Dedifferentiated amniotic fluid mesenchymal stem cell (primary cell): ENCODE data around the gene IRAK4.

Experiments
- DNase-seq: peaks from one replicate; pipeline ENCODE4 v3.0.0-alpha.2; 2016; ENCODE audit errors: extremely low spot score

IRAK4 gene

DNA sequence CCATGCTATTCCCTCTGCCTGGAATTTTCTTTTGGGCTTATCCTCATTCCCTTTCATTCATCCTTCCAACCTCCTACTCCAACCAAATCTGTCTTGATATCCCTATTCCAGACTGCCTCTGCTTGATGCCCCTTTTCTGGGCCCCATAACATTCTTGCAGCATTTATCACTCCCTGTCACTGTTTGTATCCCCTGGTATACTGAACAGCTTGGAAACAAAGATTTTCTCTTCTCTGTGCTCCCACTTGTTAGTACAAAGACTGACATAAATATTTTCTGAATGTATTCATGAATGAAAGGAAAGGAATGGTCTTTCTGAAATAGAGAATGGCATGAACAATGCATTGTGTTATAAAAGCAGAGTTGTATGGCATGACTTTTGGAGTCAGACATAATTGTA, 7.5 kb downstream of the IRAK4 start:
- DNase-seq: peak; percentile 48

DNA sequence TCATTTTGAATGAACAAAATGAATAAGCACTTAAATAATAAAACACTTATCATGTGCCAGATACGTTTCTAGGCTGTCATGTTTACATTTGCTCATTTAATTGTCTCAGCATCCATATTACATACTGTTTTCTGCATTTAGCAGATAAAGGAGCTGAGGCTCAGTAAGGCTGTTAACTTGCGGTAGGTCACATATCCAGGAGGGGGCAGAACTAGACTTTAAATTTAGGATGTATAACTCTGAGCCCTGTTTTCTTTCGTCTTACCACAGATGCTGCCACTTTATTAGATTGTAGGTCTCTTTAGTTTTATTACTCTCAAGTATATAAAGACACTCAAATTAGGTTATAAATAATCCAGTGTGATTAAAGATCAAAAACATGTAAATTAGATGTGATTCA, 17.7 kb downstream of the IRAK4 start:
- no peak for DNase-seq

DNA sequence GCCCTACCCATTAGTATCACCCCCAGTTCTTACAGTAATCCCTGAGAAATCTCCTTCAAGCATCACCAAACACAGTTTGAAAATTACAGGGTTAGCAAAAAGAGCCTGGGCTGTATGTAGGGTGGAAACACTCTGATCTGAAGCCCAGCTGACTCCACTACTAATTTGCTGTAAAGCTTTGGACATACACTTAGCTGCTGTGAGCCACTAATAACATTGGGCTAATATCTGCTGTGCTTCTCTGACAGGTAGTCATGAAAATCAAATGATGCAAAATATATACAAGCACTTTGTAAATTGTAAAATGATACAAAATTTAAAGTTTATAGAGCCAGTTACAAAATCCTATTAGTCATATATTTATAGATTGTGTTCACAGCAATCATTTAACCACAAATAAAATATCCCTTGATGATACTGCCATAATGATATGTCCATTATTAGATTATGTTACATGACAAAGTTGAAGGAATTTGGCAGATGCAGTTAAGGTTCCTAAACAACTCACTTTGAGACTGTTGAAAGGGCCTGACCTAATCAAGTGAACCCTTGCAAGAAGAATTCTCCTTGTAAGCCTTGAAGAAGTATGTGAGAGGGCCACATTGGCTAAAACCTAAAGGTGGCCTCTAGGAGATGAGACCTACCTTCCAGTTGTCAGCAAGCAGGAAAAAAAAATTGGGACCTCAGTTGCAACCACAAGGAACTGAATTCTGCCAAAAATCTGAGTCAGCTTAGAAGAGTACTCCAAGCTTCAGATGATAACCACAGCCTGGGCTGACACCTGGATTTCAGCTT, 28.3 kb downstream of the IRAK4 start:
- DNase-seq: no peak

DNA sequence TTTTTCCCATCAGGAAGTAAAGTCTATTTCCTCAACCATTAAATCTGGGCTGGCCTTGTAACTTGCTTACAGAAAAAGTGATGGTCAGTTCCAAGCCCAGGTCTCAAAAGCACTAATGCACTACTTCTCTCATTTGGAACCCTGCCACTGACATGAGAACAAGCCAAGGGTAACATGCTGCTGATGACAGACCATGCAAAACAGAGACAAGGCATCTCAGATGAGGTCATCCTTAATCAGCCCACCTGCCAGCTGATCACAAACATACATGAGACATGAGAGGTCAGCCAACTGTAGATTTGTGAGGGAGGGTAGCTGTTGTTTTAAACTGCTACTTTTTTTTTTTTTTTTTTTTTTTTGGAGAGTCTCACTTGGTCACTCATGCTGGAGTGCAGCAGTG, 31.2 kb downstream of the IRAK4 start:
- peak; percentile 52 for DNase-seq

DNA sequence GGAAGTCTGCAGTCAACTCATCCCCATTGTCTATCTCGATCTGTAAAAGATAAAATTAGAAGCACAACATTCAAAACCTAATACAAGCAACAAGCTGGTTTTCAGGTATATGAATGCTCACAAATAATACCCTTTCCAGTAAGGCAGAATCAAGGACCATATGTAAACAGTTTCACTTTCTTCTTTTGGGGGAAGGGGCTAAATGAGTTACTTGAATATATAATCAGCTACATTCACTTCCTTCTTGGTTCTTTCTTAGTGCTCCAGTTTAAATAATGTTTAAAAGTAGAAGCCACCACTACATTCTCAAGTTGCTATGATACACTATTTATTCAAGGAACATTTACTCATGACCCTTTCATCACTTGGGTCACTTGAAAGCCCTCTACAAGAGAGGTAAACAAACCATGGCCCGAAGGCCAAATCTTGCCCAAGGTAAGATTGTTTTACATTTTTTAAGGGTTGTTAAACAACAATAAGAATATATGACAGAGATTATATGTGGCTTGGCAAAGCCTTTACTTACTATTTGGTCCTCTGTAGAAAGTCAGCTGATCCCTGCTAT, 37.0 kb downstream of the IRAK4 start:
- no peak for DNase-seq

DNA sequence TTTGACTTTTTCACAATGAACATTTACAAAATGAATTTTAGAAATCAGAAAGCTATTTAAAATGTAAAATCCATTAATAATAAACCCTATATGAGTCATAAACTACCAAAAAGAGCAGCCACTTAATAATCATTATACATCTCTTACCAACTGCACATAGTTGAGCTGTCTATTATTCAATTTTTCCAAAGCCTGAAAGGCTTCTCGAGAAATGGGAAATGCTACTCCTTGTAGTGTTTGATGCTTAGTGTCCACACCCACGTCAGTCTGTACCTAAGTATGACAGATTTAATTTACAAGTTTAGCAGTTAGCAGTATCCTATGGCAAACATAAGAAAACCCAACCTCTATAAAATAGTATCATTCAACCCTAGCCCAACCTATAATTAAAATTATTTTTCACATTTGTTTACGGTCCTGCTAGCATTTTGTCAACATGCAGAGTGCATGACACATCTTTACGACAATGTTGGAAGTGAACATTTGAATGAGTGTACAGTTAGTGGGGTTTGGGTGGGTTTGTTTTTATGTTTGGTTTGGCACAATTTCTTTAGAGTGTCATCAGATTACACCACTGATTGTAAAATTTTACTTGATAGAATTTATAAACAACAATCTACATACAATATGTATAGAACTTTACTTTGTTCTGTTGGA, 38.9 kb downstream of the IRAK4 start:
- no peak for DNase-seq

DNA sequence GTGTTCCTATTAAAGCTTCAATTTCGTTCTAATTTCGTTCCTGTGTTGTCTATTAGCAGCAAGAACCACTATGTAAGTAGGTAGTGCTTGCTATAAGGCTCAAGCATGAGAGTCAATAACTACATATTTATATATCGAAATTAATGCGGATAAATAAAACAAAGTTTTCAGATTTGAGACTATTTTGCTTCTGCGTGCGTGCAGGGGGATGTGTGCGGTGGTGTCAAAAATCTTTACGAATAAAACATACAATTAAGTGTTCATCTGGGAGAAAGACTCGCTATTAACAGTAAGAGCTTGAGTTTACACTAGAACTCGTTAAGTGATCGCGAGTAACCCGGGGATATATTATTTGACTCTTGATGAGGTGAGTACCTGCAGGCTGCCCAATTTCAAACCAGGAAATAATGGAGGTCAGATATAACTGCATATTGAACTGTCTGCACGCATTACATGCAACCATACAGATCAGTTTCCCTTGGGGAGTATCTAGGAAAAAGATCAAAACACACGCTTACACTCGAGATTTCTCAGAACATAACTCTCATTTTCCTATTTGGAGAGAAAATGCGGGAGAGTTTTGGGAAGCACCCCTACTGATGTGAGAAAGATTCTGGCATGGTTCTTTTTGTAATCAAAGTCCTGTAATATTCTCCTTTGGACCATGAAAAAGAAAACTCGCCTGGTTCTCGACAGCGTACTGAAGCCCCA, 46.6 kb downstream of the IRAK4 start:
- no peak for DNase-seq

DNA sequence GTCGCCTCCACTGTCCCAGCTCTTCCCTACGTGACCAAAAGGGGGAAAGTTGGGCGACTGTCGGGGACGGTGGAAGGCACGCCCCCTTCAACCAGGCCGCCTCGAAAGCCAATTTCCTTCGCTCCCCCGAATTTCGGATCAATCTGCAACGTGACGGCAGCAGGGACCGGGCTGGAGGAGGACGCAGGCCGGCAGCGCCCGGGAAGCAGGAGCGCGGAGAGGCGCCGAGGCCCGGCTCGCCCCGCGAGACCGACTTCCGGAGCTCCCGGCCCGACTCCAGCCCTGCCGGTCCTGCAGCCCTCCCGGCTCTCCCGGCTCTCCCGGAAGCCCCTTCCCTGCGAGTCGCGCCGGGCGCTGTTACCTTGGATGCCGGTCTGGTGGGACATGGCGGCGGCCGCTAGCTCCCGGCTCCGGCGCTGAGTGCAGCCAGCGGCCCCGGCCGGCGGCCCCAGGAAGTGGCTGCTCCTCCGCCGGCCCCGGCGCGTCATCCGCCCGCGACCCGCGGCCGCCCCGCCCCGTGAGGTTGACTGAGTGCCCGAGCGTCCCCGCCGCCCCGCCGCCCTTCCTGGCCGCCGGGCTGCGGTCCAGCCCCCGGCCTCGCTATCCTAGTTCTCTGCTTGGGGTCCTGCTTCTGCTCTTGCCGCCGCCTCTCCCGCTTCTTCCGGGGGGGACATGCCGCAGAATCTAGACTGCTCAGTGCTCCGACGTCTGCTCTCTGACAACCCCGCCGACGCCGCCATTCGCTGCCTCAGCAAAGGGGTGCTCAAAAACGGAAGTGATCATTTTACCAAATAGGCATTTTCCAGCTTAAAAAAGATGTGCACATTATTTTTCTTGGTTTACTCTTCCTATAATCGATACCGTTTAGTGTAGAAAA, 47.3 kb downstream of the IRAK4 start, which contains the start of gene TWF1:
TSS of gene TWF1 (minus strand) at position 458 of the 877 bp plus-strand sequence. CDS start at position 386, 72 bp downstream.
- DNase-seq: peak; percentile 70

DNA sequence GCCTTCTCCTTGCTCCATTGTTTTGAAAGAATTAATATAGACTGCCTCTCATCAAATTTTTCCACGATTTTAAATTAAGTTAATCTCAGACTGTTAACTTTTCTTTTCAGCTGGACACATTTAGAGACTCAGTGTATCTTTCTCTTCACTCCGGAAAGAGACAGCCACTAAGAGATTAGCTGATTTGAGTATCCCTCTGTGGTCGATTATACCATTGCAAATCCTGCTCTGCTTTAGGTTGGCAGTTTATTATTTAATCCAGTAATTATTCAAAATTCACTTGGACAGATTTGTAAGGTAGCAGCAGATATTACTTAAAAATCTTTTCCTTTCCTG, 48.0 kb downstream of the IRAK4 start:
- no peak for DNase-seq

DNA sequence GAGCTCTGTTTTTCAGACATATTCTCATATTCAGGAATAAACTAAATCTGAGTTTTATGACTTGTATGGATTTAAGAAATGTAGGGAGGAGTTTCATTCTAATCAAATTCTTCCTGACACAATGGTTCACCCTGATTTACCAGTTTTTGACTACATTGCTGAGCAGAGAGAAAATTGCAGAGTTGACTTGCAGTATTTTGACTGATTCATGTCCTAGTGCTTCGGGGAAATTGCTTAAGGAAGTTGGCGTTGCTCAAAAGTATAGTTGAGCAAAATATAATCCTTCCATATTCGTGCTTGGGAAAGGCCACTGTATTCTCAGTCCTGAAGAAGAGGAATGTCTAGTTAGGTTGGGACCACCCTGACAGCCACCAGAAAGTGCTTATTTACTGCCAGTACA, 48.6 kb downstream of the IRAK4 start:
- no peak for DNase-seq

DNA sequence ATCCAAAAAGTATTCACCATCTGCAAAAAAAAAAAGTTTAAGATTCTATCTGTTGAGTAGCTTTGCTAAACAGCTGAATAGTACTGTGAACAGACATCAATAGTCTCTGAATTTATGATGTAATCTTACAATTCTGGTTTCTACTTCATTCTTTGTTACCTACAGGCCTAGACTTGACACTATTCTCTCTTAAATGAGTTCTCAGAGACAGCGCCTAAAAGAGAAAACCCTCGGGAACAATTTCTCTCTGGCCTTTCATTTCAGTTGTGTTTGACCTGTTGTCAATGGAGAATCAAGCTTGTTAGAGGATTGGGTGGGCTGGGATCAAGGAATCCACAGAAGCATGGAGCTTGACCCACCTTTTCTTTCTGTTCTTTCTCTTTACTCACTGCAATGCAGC, 53.3 kb downstream of the IRAK4 start:
- DNase-seq: no peak

DNA sequence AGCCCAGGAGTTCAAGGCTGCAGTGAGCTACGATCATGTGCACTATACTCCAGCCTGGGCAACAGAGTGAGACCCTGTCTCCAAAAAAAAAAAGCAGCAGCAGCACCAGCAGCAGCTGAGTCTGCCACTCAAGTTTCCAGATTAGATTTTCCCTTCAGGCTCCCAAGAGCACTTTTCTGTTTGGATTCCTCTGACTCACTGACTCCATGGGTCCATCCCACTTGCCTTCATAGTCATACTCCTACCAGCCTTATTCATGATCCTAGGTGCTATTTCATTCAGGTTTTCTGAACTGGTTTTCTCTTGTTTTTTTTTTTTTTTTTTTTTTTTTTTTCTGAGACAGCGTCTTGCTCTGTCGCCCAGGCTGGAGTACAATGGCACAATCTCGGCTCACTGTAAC, 54.2 kb downstream of the IRAK4 start:
- no peak for DNase-seq

DNA sequence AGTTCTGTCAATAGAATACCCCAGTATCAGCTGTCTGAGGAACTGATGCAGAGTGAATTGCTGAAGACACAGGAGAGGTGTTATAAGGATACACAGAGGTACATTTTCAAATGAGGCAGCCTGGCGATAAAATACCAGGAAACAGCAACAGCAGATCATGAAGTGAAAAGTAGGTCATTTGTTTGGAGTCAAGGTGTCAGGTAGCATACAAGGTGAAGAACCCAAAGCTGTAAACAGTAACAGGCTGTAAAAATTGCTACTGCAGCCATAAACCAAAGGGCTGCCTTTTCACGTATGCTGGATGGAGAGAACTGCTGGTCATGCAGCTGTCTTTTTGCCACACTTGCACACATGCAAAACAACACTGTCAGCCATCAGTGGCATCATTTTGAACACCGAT, 56.7 kb downstream of the IRAK4 start:
- DNase-seq: no peak

DNA sequence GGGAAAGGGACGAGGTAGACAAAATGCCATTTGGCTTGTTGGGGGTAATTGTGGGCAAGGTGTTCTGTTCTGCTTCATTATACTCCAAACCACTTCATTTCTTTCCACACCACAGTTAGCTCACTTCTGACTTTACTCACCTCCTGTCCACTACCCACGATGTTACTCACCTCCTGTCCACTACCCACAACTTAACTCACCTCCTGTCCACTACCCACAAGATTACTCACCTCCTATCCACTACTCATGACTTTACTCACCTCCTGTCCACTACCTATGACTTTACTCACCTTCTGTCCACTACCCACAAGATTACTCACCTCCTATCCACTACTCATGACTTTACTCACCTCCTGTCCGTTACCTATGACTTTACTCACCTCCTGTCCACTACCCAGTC, 57.4 kb downstream of the IRAK4 start:
- no peak for DNase-seq

DNA sequence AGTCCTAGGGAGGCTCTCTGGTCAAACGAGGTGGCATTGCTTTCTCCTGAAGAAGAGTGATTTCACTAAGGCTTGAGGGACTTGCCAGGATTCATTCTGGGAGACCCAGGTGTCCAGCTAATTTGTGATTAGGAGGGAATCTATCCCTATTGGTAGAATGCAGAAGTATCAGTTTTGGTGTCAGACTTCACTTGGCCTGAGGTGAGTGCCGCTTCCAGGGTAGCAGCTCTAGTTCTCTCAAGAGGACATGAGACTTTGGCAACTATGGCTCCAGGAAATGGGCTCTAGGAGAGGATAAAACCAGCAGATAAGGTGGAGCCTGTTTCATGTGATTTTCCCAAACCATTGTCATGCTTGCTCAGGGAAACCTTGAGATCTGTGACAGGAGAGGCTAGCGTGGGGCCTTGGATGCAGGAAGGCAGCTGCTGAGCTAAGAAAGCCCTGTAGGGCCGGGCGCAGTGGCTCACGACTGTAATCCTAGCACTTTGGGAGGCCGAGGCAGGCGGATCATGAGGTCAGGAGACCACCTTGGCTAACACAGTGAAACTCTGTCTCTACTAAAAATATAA, 65.5 kb downstream of the IRAK4 start:
- DNase-seq: no peak

DNA sequence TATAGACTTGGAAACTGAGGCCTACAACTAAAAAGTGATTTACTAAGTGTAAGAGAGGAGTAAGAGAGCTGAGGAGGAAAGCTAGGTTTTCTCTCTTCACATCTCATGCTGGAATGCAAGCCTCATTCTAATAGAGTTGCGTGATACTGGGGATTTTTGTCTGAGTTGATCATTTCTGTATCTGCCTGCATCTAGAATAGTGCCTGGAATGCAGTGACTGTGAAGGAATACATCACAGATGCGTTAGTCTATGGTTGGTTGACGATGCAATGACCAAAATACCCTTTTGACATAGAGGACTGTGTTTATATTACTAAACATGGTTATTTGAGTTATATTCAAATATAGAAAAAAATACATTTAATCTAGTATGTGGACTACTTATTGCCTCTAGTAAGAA, 67.9 kb downstream of the IRAK4 start:
- DNase-seq: peak; percentile 63

DNA sequence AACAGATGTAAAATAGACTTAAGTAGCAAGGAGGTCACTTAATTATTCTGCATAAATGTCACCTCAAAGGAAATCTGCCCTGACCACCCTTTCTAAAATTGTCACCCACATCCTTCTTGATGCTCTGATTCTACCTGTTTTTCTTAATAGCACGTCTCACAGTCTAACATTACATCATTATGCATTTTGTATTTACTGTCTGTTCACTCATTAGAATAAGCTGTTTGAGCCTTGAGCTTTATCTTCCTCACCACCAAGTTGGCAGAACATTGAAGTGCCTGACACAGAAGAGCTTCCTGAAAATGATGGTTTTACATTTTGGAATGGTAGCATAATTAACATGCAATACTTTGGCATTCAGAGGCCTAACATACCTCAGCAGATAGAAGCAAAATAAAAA, 68.3 kb downstream of the IRAK4 start:
- no peak for DNase-seq

DNA sequence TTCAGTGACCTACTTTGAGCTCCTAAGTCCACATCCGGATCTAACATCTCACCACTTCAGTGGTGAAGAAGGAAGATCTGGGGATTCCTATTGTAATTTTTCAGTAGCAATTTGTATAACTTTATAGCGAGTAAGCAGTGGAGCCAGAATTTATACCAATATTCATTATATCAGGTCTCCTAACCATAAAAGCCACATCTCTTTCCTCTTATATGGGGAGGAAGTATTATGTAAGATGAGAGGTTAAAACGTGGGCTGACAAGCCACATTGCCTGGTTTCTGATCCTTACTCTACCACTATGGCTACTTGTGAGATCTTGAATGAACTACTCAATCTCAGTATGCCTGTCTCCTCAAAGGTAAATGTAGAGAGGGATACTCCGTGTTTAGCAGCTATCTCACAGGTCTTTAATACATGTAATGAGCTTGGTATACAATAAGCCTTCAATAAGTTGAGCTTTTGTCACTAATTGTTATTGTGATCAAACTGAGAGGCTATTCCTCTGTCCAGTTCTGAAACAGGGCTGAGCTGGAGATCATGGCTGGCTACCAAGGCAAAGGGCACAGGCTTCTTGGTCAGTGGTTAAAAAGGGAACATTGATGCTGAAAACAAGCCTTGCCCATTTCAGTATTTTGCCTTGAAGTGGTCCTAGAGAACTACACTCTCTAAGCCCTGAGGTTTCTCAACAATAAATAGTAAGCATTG, 73.9 kb downstream of the IRAK4 start:
- DNase-seq: no peak

DNA sequence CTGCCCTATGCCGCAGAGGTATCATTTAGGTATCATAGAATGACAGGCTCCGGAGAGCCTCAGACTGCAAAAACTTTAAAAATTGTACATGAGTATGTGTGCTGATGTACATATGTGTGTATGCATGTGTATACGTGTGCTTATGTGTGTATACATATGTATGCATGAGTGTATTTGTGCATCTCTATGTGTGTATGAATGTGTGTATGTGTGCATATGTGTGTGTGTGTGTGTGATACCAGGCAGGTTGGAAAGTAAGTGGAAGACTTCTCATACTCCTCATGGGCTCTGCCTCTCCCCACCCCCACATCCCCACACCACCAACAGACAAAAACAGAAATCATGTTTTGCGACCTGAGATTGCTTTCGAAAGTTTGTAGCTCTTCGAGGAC, 76.5 kb downstream of the IRAK4 start:
- DNase-seq: no peak

DNA sequence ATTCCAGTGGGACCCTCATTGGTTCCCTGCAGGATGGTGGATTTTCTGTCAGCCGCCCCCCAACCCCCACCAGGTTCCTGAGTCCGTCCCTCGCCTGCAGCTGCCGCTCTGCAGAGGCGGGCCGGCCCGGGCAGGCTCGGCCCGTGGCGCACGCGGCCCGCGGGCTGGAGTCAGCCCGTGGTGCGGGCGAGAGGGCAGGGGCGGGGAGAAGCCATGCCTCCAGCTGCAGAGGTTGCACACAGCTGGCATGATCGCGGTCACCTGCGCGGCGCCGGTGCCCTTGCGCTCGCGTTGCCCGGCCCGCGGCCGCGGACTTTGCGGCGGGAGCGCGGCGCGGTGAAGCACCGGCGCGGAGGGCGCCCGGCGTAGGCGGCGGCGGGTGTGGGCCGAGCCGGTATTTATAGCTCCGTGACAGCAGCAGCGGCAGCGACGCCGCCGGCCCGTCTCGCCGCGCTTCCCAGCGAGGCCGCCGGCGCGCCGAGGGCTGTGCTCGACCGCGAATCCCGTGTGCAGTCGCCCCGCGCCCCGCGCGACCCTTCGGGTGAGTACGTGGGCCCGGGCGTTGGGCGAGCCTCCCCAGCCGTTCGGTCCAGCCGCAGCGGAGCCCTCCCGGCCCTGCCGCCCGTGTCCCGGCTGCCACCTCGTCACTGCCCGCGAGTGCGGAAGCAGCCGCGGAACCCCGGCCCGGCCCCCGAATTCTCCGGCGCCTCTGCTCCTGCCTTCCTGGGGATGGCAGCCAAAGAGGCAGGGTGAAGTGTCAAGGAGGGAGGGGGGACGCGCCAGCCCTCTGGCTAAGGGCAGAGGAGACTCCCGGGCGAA, 77.1 kb downstream of the IRAK4 start, which contains the start of gene TMEM117:
TSS of gene TMEM117 (plus strand) at position 426 of the 819 bp plus-strand sequence.
- peak; percentile 28 for DNase-seq
